GM12892 (cell line): Measurements from ENCODE around the gene HOXD3.

Experiments
- POLR2AphosphoS5 ChIP-seq: IDR thresholded peaks from 2 replicates; pipeline ENCODE4 v1.6.1; 2011; ENCODE audit warnings: low read depth, low read length, control low read depth
- TAF1 ChIP-seq: IDR thresholded peaks from 2 replicates; pipeline ENCODE4 v1.6.1; 2011; ENCODE audit warnings: low read depth, mild to moderate bottlenecking, control low read depth, low read length, borderline replicate concordance

GRCh38 chr2:176186024-176186423 lies 28.9 kb downstream of the HOXD3 start:
- TF ChIP-seq TAF1: no peak
- no peak for TF ChIP-seq POLR2AphosphoS5
